SH-SY5Y (cell line): ENCODE measurements around the gene DTWD1.

Experiments
- GATA2 ChIP-seq: IDR thresholded peaks from 2 replicates; pipeline ENCODE4 v1.6.1; 2011; ENCODE audit warnings: mild to moderate bottlenecking, low read depth, low read length
- GATA3 ChIP-seq: IDR thresholded peaks from 2 replicates; pipeline ENCODE4 v1.6.1; 2011; ENCODE audit warnings: low read depth, mild to moderate bottlenecking, low read length, moderate library complexity

- no peak for TF ChIP-seq GATA2
- no peak for TF ChIP-seq GATA3
Observed at GRCh38 chr15:49619226-49619625, 1.6 kb upstream of the DTWD1 start.
